H1 (cell line): ENCODE measurements around the gene MAP1LC3A. TPM values are rescaled to one million over a fixed set of nuclear protein-coding genes. Genes with fewer than 3 reads are reported as not detected.

ENCODE experiments used
- CEBPB ChIP-seq: IDR thresholded peaks from 2 replicates; pipeline ENCODE4 v1.6.1; 2012; ENCODE audit warnings: low read depth, low read length
- KDM4A ChIP-seq: IDR thresholded peaks from one replicate; pipeline ENCODE4 v1.7.1; 2012; ENCODE audit warnings: low read depth, mild to moderate bottlenecking, moderate library complexity, low read length, inconsistent platforms; ENCODE audit not compliant: severe bottlenecking
- MAFK ChIP-seq: IDR thresholded peaks from 2 replicates; pipeline ENCODE4 v1.6.1; 2012; ENCODE audit warnings: low read depth, mild to moderate bottlenecking, improper control_type of control experiment, low read length
- SP1 ChIP-seq: IDR thresholded peaks from 2 replicates; pipeline ENCODE4 v1.6.1; 2011; ENCODE audit warnings: low read depth, low read length
- TEAD4 ChIP-seq: IDR thresholded peaks from 2 replicates; pipeline ENCODE4 v1.6.1; 2012; ENCODE audit warnings: low read depth, low read length, inconsistent platforms, mixed read lengths
- polyA plus RNA-seq, 7 experiments: library from polyadenylated mRNA; depleted of rRNA in 3 of 7; stranded (reverse) in 5 of 7; unstranded in 2 of 7; fragments of >200 nt in 5 of 7; fragments of 200-250 nt in 2 of 7; gene quantifications; 1 replicate in 5 of 7; 2 replicates in 1 of 7; 4 replicates in 1 of 7; pipeline versions ENCODE4 v1.2.1 to v1.2.3, GENCODE V29; 2011 to 2013; ENCODE audit warnings: missing spikeins in 2 of 7, mixed read lengths in 2 of 7
- total RNA-seq: library from RNA; stranded (reverse); fragmentation: NEBNext Ultra II Directional; extraction: Animal tissue kit (Norgen Biotek cat#: 25700); gene quantifications from 2 replicates; pipeline ENCODE4 v1.2.1, GENCODE V29; 2021
- TF ChIP-seq, protein P1 (sequence below): fragments of 300-600 bp; sonication (generic); IDR thresholded peaks from 2 replicates; pipeline ENCODE4 v1.7.1; 2012; ENCODE audit warnings: low read length, moderate library complexity, mild to moderate bottlenecking, inconsistent platforms; ENCODE audit not compliant: insufficient replicate concordance
- TF ChIP-seq, protein P2 (sequence below): IDR thresholded peaks from 2 replicates; pipeline ENCODE4 v1.6.1; 2011; ENCODE audit warnings: low read length, improper control_type of control experiment

Gene MAP1LC3A
- total and polyA plus RNA-seq, 2 of the 8 experiments (the other 6 are each of a cell fraction or from before 2014, with no cell fraction given) = 5.0 to 6.1 TPM

GRCh38 chr20:34514897-34515483 lies 43.5 kb upstream of the MAP1LC3A start (continued):
- TF ChIP-seq, protein P1, sequence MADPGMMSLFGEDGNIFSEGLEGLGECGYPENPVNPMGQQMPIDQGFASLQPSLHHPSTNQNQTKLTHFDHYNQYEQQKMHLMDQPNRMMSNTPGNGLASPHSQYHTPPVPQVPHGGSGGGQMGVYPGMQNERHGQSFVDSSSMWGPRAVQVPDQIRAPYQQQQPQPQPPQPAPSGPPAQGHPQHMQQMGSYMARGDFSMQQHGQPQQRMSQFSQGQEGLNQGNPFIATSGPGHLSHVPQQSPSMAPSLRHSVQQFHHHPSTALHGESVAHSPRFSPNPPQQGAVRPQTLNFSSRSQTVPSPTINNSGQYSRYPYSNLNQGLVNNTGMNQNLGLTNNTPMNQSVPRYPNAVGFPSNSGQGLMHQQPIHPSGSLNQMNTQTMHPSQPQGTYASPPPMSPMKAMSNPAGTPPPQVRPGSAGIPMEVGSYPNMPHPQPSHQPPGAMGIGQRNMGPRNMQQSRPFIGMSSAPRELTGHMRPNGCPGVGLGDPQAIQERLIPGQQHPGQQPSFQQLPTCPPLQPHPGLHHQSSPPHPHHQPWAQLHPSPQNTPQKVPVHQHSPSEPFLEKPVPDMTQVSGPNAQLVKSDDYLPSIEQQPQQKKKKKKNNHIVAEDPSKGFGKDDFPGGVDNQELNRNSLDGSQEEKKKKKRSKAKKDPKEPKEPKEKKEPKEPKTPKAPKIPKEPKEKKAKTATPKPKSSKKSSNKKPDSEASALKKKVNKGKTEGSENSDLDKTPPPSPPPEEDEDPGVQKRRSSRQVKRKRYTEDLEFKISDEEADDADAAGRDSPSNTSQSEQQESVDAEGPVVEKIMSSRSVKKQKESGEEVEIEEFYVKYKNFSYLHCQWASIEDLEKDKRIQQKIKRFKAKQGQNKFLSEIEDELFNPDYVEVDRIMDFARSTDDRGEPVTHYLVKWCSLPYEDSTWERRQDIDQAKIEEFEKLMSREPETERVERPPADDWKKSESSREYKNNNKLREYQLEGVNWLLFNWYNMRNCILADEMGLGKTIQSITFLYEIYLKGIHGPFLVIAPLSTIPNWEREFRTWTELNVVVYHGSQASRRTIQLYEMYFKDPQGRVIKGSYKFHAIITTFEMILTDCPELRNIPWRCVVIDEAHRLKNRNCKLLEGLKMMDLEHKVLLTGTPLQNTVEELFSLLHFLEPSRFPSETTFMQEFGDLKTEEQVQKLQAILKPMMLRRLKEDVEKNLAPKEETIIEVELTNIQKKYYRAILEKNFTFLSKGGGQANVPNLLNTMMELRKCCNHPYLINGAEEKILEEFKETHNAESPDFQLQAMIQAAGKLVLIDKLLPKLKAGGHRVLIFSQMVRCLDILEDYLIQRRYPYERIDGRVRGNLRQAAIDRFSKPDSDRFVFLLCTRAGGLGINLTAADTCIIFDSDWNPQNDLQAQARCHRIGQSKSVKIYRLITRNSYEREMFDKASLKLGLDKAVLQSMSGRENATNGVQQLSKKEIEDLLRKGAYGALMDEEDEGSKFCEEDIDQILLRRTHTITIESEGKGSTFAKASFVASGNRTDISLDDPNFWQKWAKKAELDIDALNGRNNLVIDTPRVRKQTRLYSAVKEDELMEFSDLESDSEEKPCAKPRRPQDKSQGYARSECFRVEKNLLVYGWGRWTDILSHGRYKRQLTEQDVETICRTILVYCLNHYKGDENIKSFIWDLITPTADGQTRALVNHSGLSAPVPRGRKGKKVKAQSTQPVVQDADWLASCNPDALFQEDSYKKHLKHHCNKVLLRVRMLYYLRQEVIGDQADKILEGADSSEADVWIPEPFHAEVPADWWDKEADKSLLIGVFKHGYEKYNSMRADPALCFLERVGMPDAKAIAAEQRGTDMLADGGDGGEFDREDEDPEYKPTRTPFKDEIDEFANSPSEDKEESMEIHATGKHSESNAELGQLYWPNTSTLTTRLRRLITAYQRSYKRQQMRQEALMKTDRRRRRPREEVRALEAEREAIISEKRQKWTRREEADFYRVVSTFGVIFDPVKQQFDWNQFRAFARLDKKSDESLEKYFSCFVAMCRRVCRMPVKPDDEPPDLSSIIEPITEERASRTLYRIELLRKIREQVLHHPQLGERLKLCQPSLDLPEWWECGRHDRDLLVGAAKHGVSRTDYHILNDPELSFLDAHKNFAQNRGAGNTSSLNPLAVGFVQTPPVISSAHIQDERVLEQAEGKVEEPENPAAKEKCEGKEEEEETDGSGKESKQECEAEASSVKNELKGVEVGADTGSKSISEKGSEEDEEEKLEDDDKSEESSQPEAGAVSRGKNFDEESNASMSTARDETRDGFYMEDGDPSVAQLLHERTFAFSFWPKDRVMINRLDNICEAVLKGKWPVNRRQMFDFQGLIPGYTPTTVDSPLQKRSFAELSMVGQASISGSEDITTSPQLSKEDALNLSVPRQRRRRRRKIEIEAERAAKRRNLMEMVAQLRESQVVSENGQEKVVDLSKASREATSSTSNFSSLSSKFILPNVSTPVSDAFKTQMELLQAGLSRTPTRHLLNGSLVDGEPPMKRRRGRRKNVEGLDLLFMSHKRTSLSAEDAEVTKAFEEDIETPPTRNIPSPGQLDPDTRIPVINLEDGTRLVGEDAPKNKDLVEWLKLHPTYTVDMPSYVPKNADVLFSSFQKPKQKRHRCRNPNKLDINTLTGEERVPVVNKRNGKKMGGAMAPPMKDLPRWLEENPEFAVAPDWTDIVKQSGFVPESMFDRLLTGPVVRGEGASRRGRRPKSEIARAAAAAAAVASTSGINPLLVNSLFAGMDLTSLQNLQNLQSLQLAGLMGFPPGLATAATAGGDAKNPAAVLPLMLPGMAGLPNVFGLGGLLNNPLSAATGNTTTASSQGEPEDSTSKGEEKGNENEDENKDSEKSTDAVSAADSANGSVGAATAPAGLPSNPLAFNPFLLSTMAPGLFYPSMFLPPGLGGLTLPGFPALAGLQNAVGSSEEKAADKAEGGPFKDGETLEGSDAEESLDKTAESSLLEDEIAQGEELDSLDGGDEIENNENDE = no peak
- TF ChIP-seq SP1 (no peak), CEBPB (no peak), MAFK (no peak), KDM4A (no peak), TEAD4 (no peak)
- TF ChIP-seq, protein P2, sequence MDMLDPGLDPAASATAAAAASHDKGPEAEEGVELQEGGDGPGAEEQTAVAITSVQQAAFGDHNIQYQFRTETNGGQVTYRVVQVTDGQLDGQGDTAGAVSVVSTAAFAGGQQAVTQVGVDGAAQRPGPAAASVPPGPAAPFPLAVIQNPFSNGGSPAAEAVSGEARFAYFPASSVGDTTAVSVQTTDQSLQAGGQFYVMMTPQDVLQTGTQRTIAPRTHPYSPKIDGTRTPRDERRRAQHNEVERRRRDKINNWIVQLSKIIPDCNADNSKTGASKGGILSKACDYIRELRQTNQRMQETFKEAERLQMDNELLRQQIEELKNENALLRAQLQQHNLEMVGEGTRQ = no peak
